ENCODE results near the gene CADPS2. TPM values are rescaled to one million over a fixed set of nuclear protein-coding genes. Genes with fewer than 3 reads are reported as not detected.

CADPS2 gene
- total RNA-seq, 2 donors from 2014 or later = 16.4 to 32.5 TPM

GRCh38 chr7:122314284-122314683, 572.0 kb downstream of the CADPS2 start:
- no peak overlapping the region for H3K4me3 ChIP-seq
- H3K27ac ChIP-seq = no peak overlapping the region
- no peaks in the 10 kb centered on the region for H3K36me3 ChIP-seq
- TF ChIP-seq CTCF (IDR thresholded peaks at IDR 0.05) = no peak
- H3K9me3 ChIP-seq = no peaks in the 10 kb centered on the region
- H3K4me1 ChIP-seq (ENCODE audit: control insufficient read depth in 1 of 2, low read depth in 2 of 2) = peaks cover 5 to 30% of the 10 kb centered on the region in 2 donors
- peaks cover 18% of the 10 kb centered on the region for H3K27me3 ChIP-seq (replicated peaks; ENCODE audit: insufficient read depth)
- DNase-seq (ENCODE audit: low spot score) (no peak), ATAC-seq (ENCODE audit: insufficient number of reproducible peaks, low FRiP score, low read depth) (no peak)

- Histone ChIP-seq H3K4me1 (ENCODE audit: control insufficient read depth in 1 of 2, low read depth in 2 of 2) (peaks cover 5 to 30% of the 10 kb centered on the region in 2 donors), H3K9me3 (no peaks in the 10 kb centered on the region), H3K4me3 (no peak overlapping the region), H3K27me3 (replicated peaks; ENCODE audit: insufficient read depth) (peaks cover 31% of the 10 kb centered on the region), H3K27ac (no peak overlapping the region), H3K36me3 (no peaks in the 10 kb centered on the region)
- no peak for TF ChIP-seq CTCF (IDR thresholded peaks at IDR 0.05)
- DNase-seq (ENCODE audit: low spot score) (no peak), ATAC-seq (ENCODE audit: insufficient number of reproducible peaks, low FRiP score, low read depth) (no peak)
These were observed 573.5 kb downstream of the CADPS2 start for GRCh38 chr7:122312789-122313188.

GRCh38 chr7:122311734-122312450, 574.4 kb downstream of the CADPS2 start:
- Histone ChIP-seq H3K4me1 (ENCODE audit: control insufficient read depth in 1 of 2, low read depth in 2 of 2) (peaks cover 5 to 28% of the 10 kb centered on the region in 2 donors), H3K36me3 (no peaks in the 10 kb centered on the region), H3K4me3 (peak overlapping the region; percentile 56), H3K27me3 (replicated peaks; ENCODE audit: insufficient read depth) (peaks cover 40% of the 10 kb centered on the region), H3K9me3 (no peaks in the 10 kb centered on the region), H3K27ac (no peak overlapping the region)
- no peak for TF ChIP-seq CTCF (IDR thresholded peaks at IDR 0.05)
- DNase-seq (ENCODE audit: low spot score) (no peak), ATAC-seq (ENCODE audit: insufficient number of reproducible peaks, low FRiP score, low read depth) (no peak)

GRCh38 chr7:122311050-122311700, 575.1 kb downstream of the CADPS2 start:
- Histone ChIP-seq H3K27me3 (replicated peaks; ENCODE audit: insufficient read depth) (peaks cover 47% of the 10 kb centered on the region), H3K4me1 (ENCODE audit: control insufficient read depth in 1 of 2, low read depth in 2 of 2) (peaks cover 5 to 25% of the 10 kb centered on the region in 2 donors), H3K9me3 (no peaks in the 10 kb centered on the region), H3K4me3 (peak overlapping the region; percentile 56), H3K36me3 (no peaks in the 10 kb centered on the region), H3K27ac (no peak overlapping the region)
- no peak for ATAC-seq (ENCODE audit: insufficient number of reproducible peaks, low FRiP score, low read depth)
- TF ChIP-seq CTCF (IDR thresholded peaks at IDR 0.05) = no peak
- no peak for DNase-seq (ENCODE audit: low spot score)

GRCh38 chr7:122310119-122311021, 575.9 kb downstream of the CADPS2 start:
- Histone ChIP-seq H3K27me3 (replicated peaks; ENCODE audit: insufficient read depth) (peaks cover 54% of the 10 kb centered on the region), H3K36me3 (no peaks in the 10 kb centered on the region), H3K4me1 (ENCODE audit: control insufficient read depth in 1 of 2, low read depth in 2 of 2) (peaks cover 5 to 30% of the 10 kb centered on the region in 2 donors), H3K9me3 (no peaks in the 10 kb centered on the region), H3K27ac (no peak overlapping the region), H3K4me3 (peak overlapping the region; percentile 65)
- TF ChIP-seq CTCF (IDR thresholded peaks at IDR 0.05) = no peak
- DNase-seq (ENCODE audit: low spot score) (no peak), ATAC-seq (ENCODE audit: insufficient number of reproducible peaks, low FRiP score, low read depth) (no peak)
